Esophagus muscularis mucosa (tissue), 4 donors: Measurements from ENCODE around the gene TFRC. TPM values are rescaled to one million over a fixed set of nuclear protein-coding genes. Genes with fewer than 3 reads are reported as not detected.

Experiments used
- DNase-seq: peaks from one replicate; pipeline ENCODE4 v3.0.0-alpha.2; 2017; ENCODE audit errors: extremely low spot score
- H3K27ac ChIP-seq, 4 donors: fragments of 200-600 bp; sonication (generic); replicated peaks in 1 of 4; 1 replicate in 3 of 4; 2 replicates in 1 of 4; pipeline ENCODE4 v1.5.1; 2016 to 2019; ENCODE audit warnings: mild to moderate bottlenecking in 1 of 4
- H3K27me3 ChIP-seq, 4 donors: fragments of 200-600 bp; sonication (generic); one replicate each; pipeline versions ENCODE4 v1.5.1 to v1.6.0; 2016 to 2019
- H3K36me3 ChIP-seq, 4 donors: fragments of 200-600 bp; sonication (generic); one replicate each; pipeline ENCODE4 v1.5.1; 2016 to 2019
- H3K4me1 ChIP-seq, 4 donors: fragments of 200-600 bp; sonication (generic); one replicate each; pipeline ENCODE4 v1.5.1; 2016 to 2019
- H3K4me3 ChIP-seq, 4 donors: fragments of 200-600 bp; sonication (generic); 1 replicate in 2 of 4; 2 replicates in 2 of 4; pipeline ENCODE4 v1.5.1; 2016 to 2019; ENCODE audit warnings: mild to moderate bottlenecking in 4 of 4, moderate library complexity in 1 of 4
- H3K9me3 ChIP-seq, 4 donors: fragments of 200-600 bp; sonication (generic); 1 replicate in 3 of 4; 2 replicates in 1 of 4; pipeline ENCODE4 v1.5.1; 2016 to 2019
- EP300 ChIP-seq: sonication (generic); formaldehyde crosslinking; IDR thresholded peaks from one replicate; pipeline ENCODE4 v1.6.1; 2017; ENCODE audit warnings: antibody characterized with exemption
- POLR2A ChIP-seq: fragments of 450-650 bp; IDR thresholded peaks from one replicate; pipeline ENCODE4 v1.6.1; 2017; ENCODE audit warnings: antibody characterized with exemption, moderate library complexity, mild to moderate bottlenecking, low read depth
- POLR2AphosphoS5 ChIP-seq, 2 donors: sonication (generic); formaldehyde crosslinking; IDR thresholded peaks; one replicate each; pipeline ENCODE4 v1.6.1; 2017; ENCODE audit warnings: antibody characterized with exemption in 2 of 2
- WGBS: methylation state at CpG from one replicate; pipeline ENCODE4 v1.1.5; 2018; 5-methylcytosine and 5-hydroxymethylcytosine counted together
- intact Hi-C: fragments of 100-400 bp; cut with DNase I; formaldehyde crosslinking; loops from one replicate; pipeline ENCODE4 v1.15.1; 2023
- total RNA-seq, 4 donors: library from RNA; depleted of rRNA; stranded (reverse); fragments of >200 nt; gene quantifications; one replicate each; pipeline versions ENCODE4 v1.1.0 to v1.2.1, GENCODE V29; 2016
- TF ChIP-seq, protein P1 (sequence below), 3 experiments: fragments of 200-600 bp in 2 of 3; fragments of 450-650 bp in 1 of 3; sonication (generic) in 2 of 3; IDR thresholded peaks; one replicate each; pipeline ENCODE4 v1.5.1; 2017 to 2019; ENCODE audit warnings: antibody characterized with exemption in 3 of 3, mild to moderate bottlenecking in 2 of 3, moderate library complexity in 1 of 3

The TFRC gene
- total RNA-seq, 4 donors from 2014 or later = 47.5 to 81.3 (median 57.7) TPM

- Histone ChIP-seq H3K27ac (no peak overlapping the region), H3K36me3 (no peaks in the 10 kb centered on the region), H3K9me3 (no peaks in the 10 kb centered on the region), H3K27me3 (peaks cover 0 to 11% (median 0%) of the 10 kb centered on the region in 4 donors), H3K4me1 (no peaks in the 10 kb centered on the region), H3K4me3 (no peak overlapping the region)
- no peak for DNase-seq
- TF ChIP-seq POLR2A = no peak
- no peak for TF ChIP-seq POLR2AphosphoS5 (IDR thresholded peaks at IDR 0.05)
- TF ChIP-seq EP300 = no peak
- TF ChIP-seq, protein P1, sequence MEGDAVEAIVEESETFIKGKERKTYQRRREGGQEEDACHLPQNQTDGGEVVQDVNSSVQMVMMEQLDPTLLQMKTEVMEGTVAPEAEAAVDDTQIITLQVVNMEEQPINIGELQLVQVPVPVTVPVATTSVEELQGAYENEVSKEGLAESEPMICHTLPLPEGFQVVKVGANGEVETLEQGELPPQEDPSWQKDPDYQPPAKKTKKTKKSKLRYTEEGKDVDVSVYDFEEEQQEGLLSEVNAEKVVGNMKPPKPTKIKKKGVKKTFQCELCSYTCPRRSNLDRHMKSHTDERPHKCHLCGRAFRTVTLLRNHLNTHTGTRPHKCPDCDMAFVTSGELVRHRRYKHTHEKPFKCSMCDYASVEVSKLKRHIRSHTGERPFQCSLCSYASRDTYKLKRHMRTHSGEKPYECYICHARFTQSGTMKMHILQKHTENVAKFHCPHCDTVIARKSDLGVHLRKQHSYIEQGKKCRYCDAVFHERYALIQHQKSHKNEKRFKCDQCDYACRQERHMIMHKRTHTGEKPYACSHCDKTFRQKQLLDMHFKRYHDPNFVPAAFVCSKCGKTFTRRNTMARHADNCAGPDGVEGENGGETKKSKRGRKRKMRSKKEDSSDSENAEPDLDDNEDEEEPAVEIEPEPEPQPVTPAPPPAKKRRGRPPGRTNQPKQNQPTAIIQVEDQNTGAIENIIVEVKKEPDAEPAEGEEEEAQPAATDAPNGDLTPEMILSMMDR (IDR thresholded peaks at IDR 0.05) = no peak
- intact Hi-C loops = no loop called here
- WGBS = 85% methylated on average over 7 of the region's 8 CpGs
Observed at GRCh38 chr3:196122688-196123046, 40.8 kb upstream of the TFRC start.

DNA sequence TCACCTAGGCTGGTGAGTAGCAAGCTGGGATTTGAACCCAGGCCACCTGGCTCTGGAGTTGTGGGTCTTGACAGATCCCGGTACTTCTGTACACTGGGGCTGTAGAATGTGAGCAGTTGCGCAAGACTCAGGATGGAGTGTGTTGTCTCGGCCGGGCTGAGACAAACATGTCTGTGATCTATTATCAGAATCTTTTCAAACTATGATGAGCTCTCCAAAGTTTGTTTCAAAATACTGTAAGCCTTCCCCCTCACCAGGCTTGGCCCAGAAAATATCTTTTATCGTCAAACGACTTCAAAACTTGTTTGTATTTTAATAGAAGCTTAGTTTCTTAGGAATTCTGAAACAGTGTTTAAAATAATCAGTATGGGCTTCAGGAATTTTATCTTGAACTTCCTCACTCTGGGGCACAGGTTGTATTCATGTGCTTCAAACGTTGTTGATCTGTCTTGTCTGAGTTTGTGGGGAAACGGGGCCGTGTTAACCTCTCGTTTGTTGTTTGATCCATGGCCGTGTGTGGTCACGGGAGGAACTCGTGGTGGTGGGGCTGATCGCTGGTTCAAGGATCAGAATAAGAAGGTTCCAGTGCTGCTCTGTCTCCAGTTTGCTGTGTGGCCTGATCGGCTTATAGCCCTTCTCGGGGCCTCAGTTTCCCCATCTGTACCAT, 40.3 kb upstream of the TFRC start:
- Histone ChIP-seq H3K27ac (no peak overlapping the region), H3K36me3 (no peaks in the 10 kb centered on the region), H3K4me3 (no peak overlapping the region), H3K27me3 (peaks cover 0 to 7% (median 0%) of the 10 kb centered on the region in 4 donors), H3K9me3 (no peaks in the 10 kb centered on the region), H3K4me1 (no peaks in the 10 kb centered on the region)
- TF ChIP-seq POLR2A (no peak), POLR2AphosphoS5 (IDR thresholded peaks at IDR 0.05) (no peak), EP300 (no peak)
- TF ChIP-seq, protein P1 (IDR thresholded peaks at IDR 0.05) = no peak
- WGBS = 72% methylated on average over 15 of the region's 16 CpGs
- no peak for DNase-seq
- intact Hi-C loops = no loop called here

- H3K36me3 ChIP-seq = no peaks in the 10 kb centered on the region
- H3K27me3 ChIP-seq = peaks cover 0 to 7% (median 0%) of the 10 kb centered on the region in 4 donors
- H3K4me3 ChIP-seq = no peak overlapping the region
- TF ChIP-seq, protein P1 (IDR thresholded peaks at IDR 0.05) = no peak
- TF ChIP-seq EP300 (no peak), POLR2A (no peak)
- 86% methylated on average over 11 of the region's 11 CpGs for whole genome bisulfite sequencing
- no peaks in the 10 kb centered on the region for H3K9me3 ChIP-seq
- intact Hi-C loops = no loop called here
- no peak overlapping the region for H3K27ac ChIP-seq
- no peaks in the 10 kb centered on the region for H3K4me1 ChIP-seq
- no peak for DNase-seq
Observed at GRCh38 chr3:196121066-196121465, 39.2 kb upstream of the TFRC start.

GRCh38 chr3:196120291-196120951, 38.5 kb upstream of the TFRC start:
- no peak for DNase-seq
- TF ChIP-seq POLR2AphosphoS5 (IDR thresholded peaks at IDR 0.05) (peak in 1 of 2 donors; percentile 5), EP300 (no peak), POLR2A (no peak)
- TF ChIP-seq, protein P1 (IDR thresholded peaks at IDR 0.05) = no peak
- H3K9me3 ChIP-seq = no peaks in the 10 kb centered on the region
- peaks cover 0 to 7% (median 0%) of the 10 kb centered on the region in 4 donors for H3K27me3 ChIP-seq
- no peak overlapping the region for H3K27ac ChIP-seq
- H3K4me3 ChIP-seq = no peak overlapping the region
- H3K4me1 ChIP-seq = no peaks in the 10 kb centered on the region
- no peaks in the 10 kb centered on the region for H3K36me3 ChIP-seq
- 44% methylated on average over 5 of the region's 14 CpGs for WGBS
- intact Hi-C loops = no loop called here
